Left lung (tissue), 10 donors: ENCODE results near the gene FAM107A. TPM values are rescaled to one million over a fixed set of nuclear protein-coding genes. Genes with fewer than 3 reads are reported as not detected.

Source experiments
- ATAC-seq: fragments of 200-7000 bp; cut with Tn5 transposase; one replicate; pipeline ENCODE4 v1.9.1; 2020; ENCODE audit warnings: moderate library complexity
- DNase-seq, 4 donors: peaks; one replicate each; pipeline ENCODE4 v3.0.0-alpha.2; 2013 to 2020
- H3K27ac ChIP-seq, 2 donors: fragments of 200-600 bp; sonication (generic) in 1 of 2; one replicate each; pipeline versions ENCODE4 v1.5.0 to v1.8.0; 2020 to 2021
- H3K27me3 ChIP-seq, 2 donors: fragments of 200-600 bp; sonication (generic) in 1 of 2; one replicate each; pipeline versions ENCODE4 v1.5.0 to v1.8.0; 2020 to 2021
- H3K36me3 ChIP-seq, 2 donors: fragments of 200-600 bp; sonication (generic) in 1 of 2; one replicate each; pipeline versions ENCODE4 v1.5.0 to v1.8.0; 2020 to 2021
- H3K4me1 ChIP-seq, 2 donors: fragments of 200-600 bp; one replicate each; pipeline ENCODE4 v1.8.0; 2021
- H3K4me3 ChIP-seq, 2 donors: fragments of 200-600 bp; sonication (generic) in 1 of 2; one replicate each; pipeline versions ENCODE4 v1.5.0 to v1.8.0; 2020 to 2021; ENCODE audit warnings: mild to moderate bottlenecking in 1 of 2
- H3K9me3 ChIP-seq, 2 donors: fragments of 200-600 bp; sonication (generic) in 1 of 2; one replicate each; pipeline versions ENCODE4 v1.5.0 to v1.8.0; 2020 to 2021
- intact Hi-C, 2 donors: fragments of 100-400 bp; cut with DNase I; formaldehyde crosslinking; loops; one replicate each; pipeline versions ENCODE4 v1.11.2 to v1.14.2; 2022
- polyA plus RNA-seq, 6 donors: library from polyadenylated mRNA; unstranded; fragments of 120-200 nt; gene quantifications; one replicate each; pipeline ENCODE4 v1.2.1, GENCODE V29; 2013; ENCODE audit not compliant: insufficient read length in 6 of 6
- total RNA-seq, 2 donors: library from RNA; stranded (reverse); fragmentation: NEBNext Ultra II Directional; extraction: Animal tissue kit (Norgen Biotek cat#: 25700); gene quantifications; one replicate each; pipeline ENCODE4 v1.2.1, GENCODE V29; 2021
- TF ChIP-seq, protein P1 (sequence below), 2 donors: fragments of 200-600 bp; sonication (generic) in 1 of 2; IDR thresholded peaks; one replicate each; pipeline versions ENCODE4 v1.5.0 to v1.8.0; 2021; ENCODE audit warnings: antibody characterized with exemption in 2 of 2
- donor health status: DM: no; HTN: yes; CAD: no.
- donor health status: DM: no; HTN: no; CAD: no.

FAM107A gene
- total and polyA plus RNA-seq, 8 donors: 0.69 to 46.5 (median 1.3) TPM

DNA sequence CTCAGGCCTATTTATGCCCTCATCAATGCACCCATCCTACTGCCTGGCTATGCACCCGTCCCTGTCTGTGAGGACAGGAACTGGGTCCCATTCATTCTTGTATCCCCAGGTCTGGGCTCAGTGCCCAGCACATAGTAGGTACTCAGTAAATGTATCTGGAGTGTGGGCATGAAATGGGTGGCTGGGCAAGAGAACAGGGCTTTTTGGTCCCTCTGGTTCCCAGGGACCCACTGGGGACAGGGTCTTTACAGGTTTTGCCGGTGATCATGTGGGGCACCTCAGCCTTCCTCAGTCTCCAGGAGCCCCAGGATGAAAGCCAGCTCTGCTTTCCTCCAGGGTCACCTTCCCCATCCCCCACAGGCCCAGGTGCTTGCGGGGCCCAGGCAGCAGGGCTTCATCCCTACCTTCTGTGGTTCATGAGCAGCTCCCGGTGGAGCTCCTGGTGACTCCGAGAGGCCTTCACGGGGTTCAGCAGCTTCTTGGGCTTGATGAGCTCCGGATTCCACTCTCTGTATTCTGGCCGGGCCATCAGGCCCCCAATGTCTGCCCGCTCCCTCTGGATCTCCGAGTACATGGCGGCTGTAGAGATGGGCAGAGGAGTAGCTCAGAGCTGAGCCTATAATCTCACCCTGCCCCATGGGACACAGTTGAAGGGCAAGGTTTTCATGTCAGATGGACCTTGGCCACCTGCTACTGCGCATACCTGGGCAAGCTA, 7.7 kb downstream of the FAM107A start:
- H3K36me3 ChIP-seq: peaks cover 0 to 21% of the 10 kb centered on the region in 2 donors
- no peaks in the 10 kb centered on the region for H3K27me3 ChIP-seq
- H3K9me3 ChIP-seq: no peaks in the 10 kb centered on the region
- H3K4me1 ChIP-seq: peaks cover 4 to 28% of the 10 kb centered on the region in 2 donors
- no peak for ATAC-seq
- no peak overlapping the region for H3K27ac ChIP-seq
- TF ChIP-seq, protein P1, sequence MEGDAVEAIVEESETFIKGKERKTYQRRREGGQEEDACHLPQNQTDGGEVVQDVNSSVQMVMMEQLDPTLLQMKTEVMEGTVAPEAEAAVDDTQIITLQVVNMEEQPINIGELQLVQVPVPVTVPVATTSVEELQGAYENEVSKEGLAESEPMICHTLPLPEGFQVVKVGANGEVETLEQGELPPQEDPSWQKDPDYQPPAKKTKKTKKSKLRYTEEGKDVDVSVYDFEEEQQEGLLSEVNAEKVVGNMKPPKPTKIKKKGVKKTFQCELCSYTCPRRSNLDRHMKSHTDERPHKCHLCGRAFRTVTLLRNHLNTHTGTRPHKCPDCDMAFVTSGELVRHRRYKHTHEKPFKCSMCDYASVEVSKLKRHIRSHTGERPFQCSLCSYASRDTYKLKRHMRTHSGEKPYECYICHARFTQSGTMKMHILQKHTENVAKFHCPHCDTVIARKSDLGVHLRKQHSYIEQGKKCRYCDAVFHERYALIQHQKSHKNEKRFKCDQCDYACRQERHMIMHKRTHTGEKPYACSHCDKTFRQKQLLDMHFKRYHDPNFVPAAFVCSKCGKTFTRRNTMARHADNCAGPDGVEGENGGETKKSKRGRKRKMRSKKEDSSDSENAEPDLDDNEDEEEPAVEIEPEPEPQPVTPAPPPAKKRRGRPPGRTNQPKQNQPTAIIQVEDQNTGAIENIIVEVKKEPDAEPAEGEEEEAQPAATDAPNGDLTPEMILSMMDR (IDR thresholded peaks at IDR 0.05): no peak
- intact Hi-C loops: loop anchor here in 1 of 2 donors (5.0 kb wide), 1 partner anchor 63 kb away; no protein-coding TSS in a partner anchor
- H3K4me3 ChIP-seq: no peak overlapping the region
- DNase-seq: no peak

- H3K9me3 ChIP-seq: no peaks in the 10 kb centered on the region
- no peaks in the 10 kb centered on the region for H3K27me3 ChIP-seq
- peak; percentile 51 to 90 (median 72) for DNase-seq
- H3K27ac ChIP-seq: no peak overlapping the region
- peak; percentile 89 for ATAC-seq
- intact Hi-C loops: no loop called here
- TF ChIP-seq, protein P1 (IDR thresholded peaks at IDR 0.05): peak; percentile 78 to 95
- H3K4me3 ChIP-seq: no peak overlapping the region
- peaks cover 2 to 28% of the 10 kb centered on the region in 2 donors for H3K4me1 ChIP-seq
- H3K36me3 ChIP-seq: peaks cover 0 to 29% of the 10 kb centered on the region in 2 donors
Measured at GRCh38 chr3:58568572-58569286, 8.5 kb downstream of the FAM107A start.

GRCh38 chr3:58567251-58567515, 10.0 kb downstream of the FAM107A start:
- Histone ChIP-seq H3K27me3 (no peaks in the 10 kb centered on the region), H3K27ac (no peak overlapping the region), H3K4me1 (peaks cover 0 to 14% of the 10 kb centered on the region in 2 donors), H3K36me3 (peaks cover 0 to 33% of the 10 kb centered on the region in 2 donors), H3K4me3 (no peak overlapping the region), H3K9me3 (no peaks in the 10 kb centered on the region)
- TF ChIP-seq, protein P1 (IDR thresholded peaks at IDR 0.05): no peak
- intact Hi-C loops: no loop called here
- ATAC-seq: no peak
- DNase-seq: no peak

DNA sequence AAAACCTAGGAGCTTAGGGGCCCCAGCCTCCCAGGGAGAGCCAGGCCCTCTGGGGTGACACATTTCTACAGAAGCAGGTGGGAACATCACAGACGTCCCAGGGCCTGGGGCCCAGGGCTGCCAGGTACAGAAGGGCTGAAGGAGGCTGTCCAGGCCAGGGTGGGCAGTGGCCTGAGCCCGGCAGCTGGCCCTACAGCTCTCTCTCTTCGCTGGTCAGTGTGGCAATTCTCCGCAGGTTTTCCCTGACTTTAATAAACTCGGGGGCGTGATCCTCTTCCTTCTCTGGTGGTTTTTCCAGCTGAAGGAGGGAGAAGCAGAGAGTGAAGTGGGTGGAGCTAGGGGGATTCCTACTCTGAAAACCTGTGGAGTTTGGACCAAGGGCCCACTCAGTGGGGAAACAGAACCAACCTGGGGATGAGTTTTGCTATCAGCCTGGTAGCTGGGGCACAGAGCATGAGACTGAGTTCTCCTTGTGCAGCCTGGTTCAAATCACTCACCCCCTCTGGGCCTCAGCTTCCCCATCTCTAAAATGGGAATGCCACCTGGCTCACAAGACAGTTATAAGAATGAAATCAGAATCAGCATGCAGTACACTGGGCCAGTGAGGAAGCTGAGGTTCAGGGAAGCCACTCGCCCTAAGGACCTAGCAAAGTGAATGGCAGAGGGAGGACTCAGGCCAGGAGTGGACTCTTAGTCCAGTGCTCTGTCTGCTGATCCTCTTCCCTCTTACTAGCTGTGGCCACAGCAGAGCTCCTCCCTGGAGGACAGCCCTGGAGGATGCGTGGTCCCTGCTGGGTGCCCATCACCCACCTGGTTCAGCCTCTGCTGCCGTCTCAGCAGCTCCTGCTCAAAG, 10.6 kb downstream of the FAM107A start:
- intact Hi-C loops: no loop called here
- Histone ChIP-seq H3K36me3 (peaks cover 0 to 37% of the 10 kb centered on the region in 2 donors), H3K4me3 (no peak overlapping the region), H3K27ac (no peak overlapping the region), H3K4me1 (peaks cover 0 to 12% of the 10 kb centered on the region in 2 donors), H3K27me3 (no peaks in the 10 kb centered on the region), H3K9me3 (no peaks in the 10 kb centered on the region)
- ATAC-seq: no peak
- DNase-seq: no peak
- TF ChIP-seq, protein P1 (IDR thresholded peaks at IDR 0.05): no peak
